Breast epithelium (tissue), 4 donors: ENCODE data around the gene MICALL2. TPM values are rescaled to one million over a fixed set of nuclear protein-coding genes. Genes with fewer than 3 reads are reported as not detected.

ENCODE experiments used
- DNase-seq, 2 donors: peaks; one replicate each; pipeline ENCODE4 v3.0.0-alpha.2; 2019; ENCODE audit warnings: low spot score in 2 of 2
- H3K27ac ChIP-seq, 2 donors: fragments of 200-600 bp; sonication (generic) in 1 of 2; one replicate each; pipeline ENCODE4 v1.5.1; 2016 to 2019; ENCODE audit warnings: mild to moderate bottlenecking in 1 of 2
- H3K27me3 ChIP-seq, 2 donors: fragments of 200-600 bp; sonication (generic) in 1 of 2; one replicate each; pipeline versions ENCODE4 v1.5.1 to v1.6.0; 2017 to 2019; ENCODE audit warnings: control low read depth in 1 of 2, mild to moderate bottlenecking in 1 of 2
- H3K36me3 ChIP-seq: fragments of 200-600 bp; one replicate; pipeline ENCODE4 v1.5.1; 2019
- H3K4me1 ChIP-seq, 2 donors: fragments of 200-600 bp; sonication (generic); one replicate each; pipeline ENCODE4 v1.5.1; 2016 to 2019; ENCODE audit warnings: control low read depth in 1 of 2
- H3K4me3 ChIP-seq, 3 donors: fragments of 200-600 bp; sonication (generic); 1 replicate in 2 of 3; 2 replicates in 1 of 3; pipeline ENCODE4 v1.5.1; 2016 to 2019; ENCODE audit warnings: mild to moderate bottlenecking in 3 of 3, moderate library complexity in 2 of 3
- H3K9me3 ChIP-seq, 2 donors: fragments of 200-600 bp; sonication (generic) in 1 of 2; one replicate each; pipeline ENCODE4 v1.5.1; 2016 to 2019; ENCODE audit warnings: control low read depth in 1 of 2
- POLR2A ChIP-seq: fragments of 450-650 bp; IDR thresholded peaks from one replicate; pipeline ENCODE4 v1.6.1; 2016; ENCODE audit warnings: antibody characterized with exemption, mild to moderate bottlenecking, moderate library complexity
- POLR2AphosphoS5 ChIP-seq, 3 donors: sonication (generic); formaldehyde crosslinking; IDR thresholded peaks; one replicate each; pipeline ENCODE4 v1.6.1; 2017; ENCODE audit warnings: antibody characterized with exemption in 3 of 3
- intact Hi-C: fragments of 100-400 bp; cut with DNase I; formaldehyde crosslinking; loops from one replicate; pipeline ENCODE4 v1.15.1; 2023; ENCODE audit warnings: low total_unique reads
- total RNA-seq, 3 donors: library from RNA; depleted of rRNA; stranded (reverse); fragments of >200 nt; gene quantifications; one replicate each; pipeline ENCODE4 v1.1.0, GENCODE V29; 2016
- TF ChIP-seq, protein P1 (sequence below), 3 donors: fragments of 450-650 bp; IDR thresholded peaks; one replicate each; pipeline ENCODE4 v1.5.1; 2016 to 2017; ENCODE audit warnings: antibody characterized with exemption in 3 of 3, mild to moderate bottlenecking in 3 of 3, moderate library complexity in 3 of 3

The MICALL2 gene
- total RNA-seq, 3 donors from 2014 or later = 4.0 to 20.0 (median 15.8) TPM

DNA sequence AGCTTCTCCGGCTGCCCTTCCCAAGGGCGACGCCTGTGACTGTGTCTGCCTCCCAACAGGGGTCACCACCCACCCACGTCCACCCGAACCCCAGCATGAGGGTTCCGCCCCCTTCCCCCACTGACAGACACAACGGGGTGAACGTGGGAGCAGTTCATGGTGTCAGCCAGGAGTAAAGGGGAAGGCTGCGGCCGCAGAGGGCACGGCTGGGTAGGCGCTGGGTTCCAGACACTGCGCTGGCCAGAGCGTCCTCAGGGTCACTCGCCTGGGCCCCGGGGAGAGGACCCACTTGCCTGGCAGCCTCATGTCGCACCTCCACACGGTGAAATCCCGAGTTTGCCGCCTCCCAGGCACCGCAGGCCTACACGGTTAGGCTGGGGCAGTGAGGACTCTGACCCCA, 23.8 kb upstream of the MICALL2 start:
- H3K27ac ChIP-seq = no peak overlapping the region
- TF ChIP-seq POLR2AphosphoS5 (IDR thresholded peaks at IDR 0.05) = no peak
- TF ChIP-seq, protein P1, sequence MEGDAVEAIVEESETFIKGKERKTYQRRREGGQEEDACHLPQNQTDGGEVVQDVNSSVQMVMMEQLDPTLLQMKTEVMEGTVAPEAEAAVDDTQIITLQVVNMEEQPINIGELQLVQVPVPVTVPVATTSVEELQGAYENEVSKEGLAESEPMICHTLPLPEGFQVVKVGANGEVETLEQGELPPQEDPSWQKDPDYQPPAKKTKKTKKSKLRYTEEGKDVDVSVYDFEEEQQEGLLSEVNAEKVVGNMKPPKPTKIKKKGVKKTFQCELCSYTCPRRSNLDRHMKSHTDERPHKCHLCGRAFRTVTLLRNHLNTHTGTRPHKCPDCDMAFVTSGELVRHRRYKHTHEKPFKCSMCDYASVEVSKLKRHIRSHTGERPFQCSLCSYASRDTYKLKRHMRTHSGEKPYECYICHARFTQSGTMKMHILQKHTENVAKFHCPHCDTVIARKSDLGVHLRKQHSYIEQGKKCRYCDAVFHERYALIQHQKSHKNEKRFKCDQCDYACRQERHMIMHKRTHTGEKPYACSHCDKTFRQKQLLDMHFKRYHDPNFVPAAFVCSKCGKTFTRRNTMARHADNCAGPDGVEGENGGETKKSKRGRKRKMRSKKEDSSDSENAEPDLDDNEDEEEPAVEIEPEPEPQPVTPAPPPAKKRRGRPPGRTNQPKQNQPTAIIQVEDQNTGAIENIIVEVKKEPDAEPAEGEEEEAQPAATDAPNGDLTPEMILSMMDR (IDR thresholded peaks at IDR 0.05) = no peak
- TF ChIP-seq POLR2A = no peak
- H3K9me3 ChIP-seq = no peaks in the 10 kb centered on the region
- intact Hi-C loops = no loop called here
- H3K36me3 ChIP-seq = peaks cover 10% of the 10 kb centered on the region
- H3K27me3 ChIP-seq = no peaks in the 10 kb centered on the region
- H3K4me3 ChIP-seq = no peak overlapping the region
- no peak for DNase-seq
- H3K4me1 ChIP-seq = no peaks in the 10 kb centered on the region

DNA sequence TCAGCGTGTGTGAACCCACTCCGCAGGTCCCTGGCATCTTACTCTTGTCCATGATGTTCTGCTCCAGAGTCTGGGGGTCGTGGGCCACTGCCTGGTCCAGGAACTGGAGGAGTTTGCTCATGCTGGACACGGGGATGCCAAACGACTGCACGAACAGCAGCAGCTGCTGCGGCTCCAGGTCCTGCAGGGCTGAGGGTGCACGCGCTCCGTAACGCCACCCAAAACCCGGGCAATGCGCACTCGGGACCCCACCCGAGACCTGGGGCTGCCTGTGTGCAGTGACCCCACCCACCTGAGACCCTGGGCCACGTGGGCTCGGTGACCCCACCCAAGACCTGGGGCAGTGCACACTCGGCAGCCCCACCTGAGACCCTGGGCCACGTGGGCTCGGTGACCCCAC, 22.0 kb upstream of the MICALL2 start:
- H3K4me3 ChIP-seq = no peak overlapping the region
- DNase-seq = no peak
- TF ChIP-seq POLR2AphosphoS5 (IDR thresholded peaks at IDR 0.05) (no peak), POLR2A (no peak)
- TF ChIP-seq, protein P1 (IDR thresholded peaks at IDR 0.05) = no peak
- no peaks in the 10 kb centered on the region for H3K4me1 ChIP-seq
- intact Hi-C loops = no loop called here
- peaks cover 6% of the 10 kb centered on the region for H3K36me3 ChIP-seq
- H3K27ac ChIP-seq = no peak overlapping the region
- H3K27me3 ChIP-seq = no peaks in the 10 kb centered on the region
- no peaks in the 10 kb centered on the region for H3K9me3 ChIP-seq

DNA sequence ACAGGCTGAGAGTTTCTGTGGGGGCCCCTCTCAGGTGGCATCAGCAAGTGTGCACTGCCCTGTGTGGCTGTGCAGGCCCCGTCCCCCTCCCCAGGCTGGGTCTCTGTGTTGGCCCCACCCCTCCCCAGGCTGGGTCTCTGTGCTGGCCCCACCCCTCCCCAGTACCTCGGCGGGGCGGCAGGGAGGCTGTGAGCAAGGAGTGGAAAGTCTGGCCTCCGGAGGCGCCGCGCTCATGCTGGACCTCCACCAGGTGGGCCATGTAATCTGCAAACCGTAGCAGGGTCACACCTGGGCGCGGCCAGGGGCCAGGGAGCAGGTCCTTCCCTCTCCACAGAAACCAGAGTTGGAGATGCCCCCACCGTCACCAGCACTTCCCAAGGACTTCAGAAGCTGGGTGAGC, 21.4 kb upstream of the MICALL2 start:
- TF ChIP-seq POLR2A = no peak
- Histone ChIP-seq H3K27ac (no peak overlapping the region), H3K4me1 (no peaks in the 10 kb centered on the region), H3K4me3 (no peak overlapping the region), H3K27me3 (no peaks in the 10 kb centered on the region), H3K9me3 (no peaks in the 10 kb centered on the region), H3K36me3 (peaks cover 6% of the 10 kb centered on the region)
- no peak for DNase-seq
- intact Hi-C loops = no loop called here

DNA sequence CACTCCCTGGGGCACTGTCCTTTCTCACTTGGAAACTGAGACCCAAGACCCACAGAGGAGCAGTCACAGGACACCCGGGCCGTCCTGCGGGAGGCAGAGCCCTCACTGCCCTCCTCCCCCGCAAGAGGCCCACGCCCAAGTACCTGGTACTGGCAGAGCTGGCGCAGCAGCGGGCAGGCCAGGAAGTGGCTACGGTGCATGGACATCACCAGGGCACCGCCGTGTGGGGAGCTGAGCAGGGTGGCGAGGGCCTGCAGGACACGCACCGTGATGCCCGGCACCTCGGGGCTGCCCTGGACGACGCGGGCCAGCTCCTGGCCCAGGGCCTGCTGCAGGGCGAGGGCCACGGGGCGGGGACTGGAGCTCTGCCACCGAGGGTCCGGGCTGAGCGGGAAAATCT, 20.0 kb upstream of the MICALL2 start:
- no peak for DNase-seq
- Histone ChIP-seq H3K36me3 (peaks cover 6% of the 10 kb centered on the region), H3K9me3 (no peaks in the 10 kb centered on the region), H3K27me3 (no peaks in the 10 kb centered on the region), H3K4me1 (peaks cover 1 to 2% of the 10 kb centered on the region in 2 donors), H3K27ac (no peak overlapping the region), H3K4me3 (no peak overlapping the region)
- intact Hi-C loops = no loop called here
- TF ChIP-seq POLR2AphosphoS5 (IDR thresholded peaks at IDR 0.05) (no peak), POLR2A (no peak)
- TF ChIP-seq, protein P1 (IDR thresholded peaks at IDR 0.05) = no peak

DNA sequence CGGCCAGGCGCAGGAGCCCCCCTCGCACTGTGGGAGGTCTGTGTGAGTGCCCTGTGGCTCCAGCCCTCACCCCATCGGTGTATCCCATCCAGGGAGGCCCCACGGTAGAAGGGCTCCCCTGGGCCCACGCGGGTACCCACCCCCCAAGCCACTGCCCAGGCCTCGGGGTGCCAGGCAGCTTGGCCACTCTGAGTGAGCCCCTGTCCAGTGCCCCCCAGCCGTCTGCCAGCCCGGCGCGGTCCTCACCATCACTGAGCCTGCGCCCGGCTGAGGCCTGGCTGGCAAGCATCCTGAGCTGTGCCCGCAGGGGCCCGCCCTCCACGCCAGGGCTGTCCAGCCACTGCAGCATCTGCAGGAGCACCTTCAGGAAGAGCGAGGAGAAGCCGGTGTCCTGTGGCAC, 19.2 kb upstream of the MICALL2 start:
- H3K27ac ChIP-seq = no peak overlapping the region
- H3K36me3 ChIP-seq = peaks cover 6% of the 10 kb centered on the region
- no peaks in the 10 kb centered on the region for H3K27me3 ChIP-seq
- no peak overlapping the region for H3K4me3 ChIP-seq
- no peak for TF ChIP-seq POLR2AphosphoS5 (IDR thresholded peaks at IDR 0.05)
- TF ChIP-seq, protein P1 (IDR thresholded peaks at IDR 0.05) = no peak
- TF ChIP-seq POLR2A = no peak
- H3K9me3 ChIP-seq = no peaks in the 10 kb centered on the region
- DNase-seq = no peak
- intact Hi-C loops = no loop called here
- H3K4me1 ChIP-seq = peaks cover 4 to 6% of the 10 kb centered on the region in 2 donors

DNA sequence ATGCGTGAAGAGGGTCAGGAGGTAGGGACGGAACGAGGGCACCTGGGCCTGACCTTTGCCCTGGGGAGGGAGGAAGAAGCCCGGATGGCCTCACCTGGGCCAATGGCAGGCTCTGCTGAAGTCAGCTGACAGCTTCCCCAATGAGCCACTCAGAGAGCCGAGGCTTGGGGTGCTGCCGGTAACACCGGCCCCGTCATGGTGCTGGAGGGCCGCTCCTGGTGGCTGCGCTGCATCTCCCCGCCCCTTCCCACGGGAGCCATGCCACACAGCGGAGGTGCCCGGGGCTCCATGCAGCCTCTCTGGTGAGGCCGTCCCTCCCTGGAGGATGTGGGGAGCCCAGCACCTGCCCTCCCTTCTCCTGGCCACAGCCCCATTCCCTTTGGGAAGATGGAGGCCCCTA, 17.6 kb upstream of the MICALL2 start:
- intact Hi-C loops = no loop called here
- no peak overlapping the region for H3K27ac ChIP-seq
- H3K4me3 ChIP-seq = no peak overlapping the region
- TF ChIP-seq POLR2A = no peak
- TF ChIP-seq POLR2AphosphoS5 (IDR thresholded peaks at IDR 0.05) = no peak
- TF ChIP-seq, protein P1 (IDR thresholded peaks at IDR 0.05) = no peak
- H3K27me3 ChIP-seq = no peaks in the 10 kb centered on the region
- DNase-seq = no peak
- peaks cover 4 to 6% of the 10 kb centered on the region in 2 donors for H3K4me1 ChIP-seq
- H3K36me3 ChIP-seq = peaks cover 6% of the 10 kb centered on the region
- no peaks in the 10 kb centered on the region for H3K9me3 ChIP-seq
